ENCODE data around the gene TRMT112.

TRMT112 gene

GRCh38 chr11:64317325-64317960 is at the start of gene TRMT112:
TRMT112 (minus strand) TSS chr11:64317559; CDS start chr11:64317526, 33 bp downstream.
- peak; percentile 85 to 98 for DNase-seq (ENCODE audit: extremely low read depth in 1 of 2, low read depth in 1 of 2)

DNA sequence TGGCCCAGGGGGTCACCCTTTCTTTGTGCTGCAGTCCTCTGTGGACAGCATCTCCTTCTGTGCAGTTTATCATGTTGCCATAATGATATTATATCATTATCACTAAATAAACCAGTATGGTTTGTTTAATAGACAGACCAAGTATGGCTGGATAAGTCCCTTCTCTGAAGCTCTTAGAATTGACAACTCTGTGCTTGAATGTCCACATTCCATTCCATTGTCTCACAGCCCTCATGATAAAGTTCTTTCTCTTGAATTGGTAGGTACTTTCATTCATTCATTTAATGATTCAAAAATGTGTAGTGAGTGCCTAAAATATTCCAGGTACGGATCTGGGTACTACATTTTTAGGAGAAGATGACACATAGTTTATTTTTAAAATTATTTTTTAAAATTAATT is 49.4 kb upstream of the TRMT112 start:
- DNase-seq (ENCODE audit: extremely low read depth in 1 of 2, low read depth in 1 of 2) = no peak

DNA sequence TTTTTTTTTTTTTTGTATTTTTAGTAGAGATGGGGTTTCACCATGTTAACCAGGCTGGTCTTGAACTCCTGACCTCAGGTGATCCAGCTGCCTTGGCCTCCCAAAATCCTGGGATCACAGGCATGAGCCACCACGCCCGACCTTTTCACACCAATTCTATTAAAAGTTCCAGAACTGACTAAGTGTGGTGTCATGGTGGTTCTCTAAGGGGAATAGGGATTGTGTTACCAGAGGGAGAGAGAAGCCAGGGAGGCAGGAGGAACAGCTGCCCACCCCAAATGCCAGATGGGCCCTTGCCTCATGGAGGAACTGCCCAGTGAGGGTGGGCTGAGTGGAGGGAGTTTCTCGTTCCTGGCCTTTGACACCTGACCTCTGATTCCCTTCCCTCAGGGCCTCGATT is 47.6 kb upstream of the TRMT112 start:
- no peak for DNase-seq (ENCODE audit: extremely low read depth in 1 of 2, low read depth in 1 of 2)

- DNase-seq (ENCODE audit: extremely low read depth in 1 of 2, low read depth in 1 of 2) = no peak
These were observed 47.1 kb upstream of the TRMT112 start for GRCh38 chr11:64364435-64364834.

- DNase-seq (ENCODE audit: extremely low read depth in 1 of 2, low read depth in 1 of 2) = no peak
These were observed 45.0 kb upstream of the TRMT112 start for GRCh38 chr11:64362339-64362738.

- no peak for DNase-seq (ENCODE audit: extremely low read depth in 1 of 2, low read depth in 1 of 2)
These were observed 44.3 kb upstream of the TRMT112 start for GRCh38 chr11:64361659-64362058.

DNA sequence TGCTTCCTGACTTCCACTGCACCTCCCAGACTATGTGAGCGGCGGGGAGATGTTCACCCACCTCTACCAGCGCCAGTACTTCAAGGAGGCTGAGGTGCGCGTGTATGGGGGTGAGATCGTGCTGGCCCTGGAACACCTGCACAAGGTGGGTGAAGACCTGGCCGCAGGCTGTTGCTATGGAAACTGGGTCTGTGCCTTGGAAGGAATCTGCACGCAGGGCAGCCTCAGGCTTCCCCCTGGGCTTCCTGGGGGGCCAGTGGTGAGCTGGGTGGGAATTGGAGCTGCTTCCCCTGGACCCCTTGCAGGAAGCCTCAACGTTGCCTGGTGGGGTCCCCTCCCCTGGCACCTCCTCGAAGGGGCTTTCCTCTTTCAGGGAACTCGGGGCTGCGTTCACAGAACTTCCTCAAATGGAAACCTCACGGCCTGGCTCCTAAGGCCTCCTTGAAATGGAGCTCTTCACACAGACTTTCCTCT is 43.1 kb upstream of the TRMT112 start:
- DNase-seq (ENCODE audit: extremely low read depth in 1 of 2, low read depth in 1 of 2) = no peak

GRCh38 chr11:64359712-64360445 is 42.5 kb upstream of the TRMT112 start:
- DNase-seq (ENCODE audit: extremely low read depth in 1 of 2, low read depth in 1 of 2) = no peak

GRCh38 chr11:64358907-64359711 is 41.8 kb upstream of the TRMT112 start, which contains the start of gene RPS6KA4:
RPS6KA4 (plus strand) TSS chr11:64359162; CDS start chr11:64359236, 74 bp downstream.
- DNase-seq (ENCODE audit: extremely low read depth in 1 of 2, low read depth in 1 of 2) = peak in 1 of 2 donors; percentile 23

- DNase-seq (ENCODE audit: extremely low read depth in 1 of 2, low read depth in 1 of 2) = no peak
These were observed 41.2 kb upstream of the TRMT112 start for GRCh38 chr11:64358536-64358906.

DNA sequence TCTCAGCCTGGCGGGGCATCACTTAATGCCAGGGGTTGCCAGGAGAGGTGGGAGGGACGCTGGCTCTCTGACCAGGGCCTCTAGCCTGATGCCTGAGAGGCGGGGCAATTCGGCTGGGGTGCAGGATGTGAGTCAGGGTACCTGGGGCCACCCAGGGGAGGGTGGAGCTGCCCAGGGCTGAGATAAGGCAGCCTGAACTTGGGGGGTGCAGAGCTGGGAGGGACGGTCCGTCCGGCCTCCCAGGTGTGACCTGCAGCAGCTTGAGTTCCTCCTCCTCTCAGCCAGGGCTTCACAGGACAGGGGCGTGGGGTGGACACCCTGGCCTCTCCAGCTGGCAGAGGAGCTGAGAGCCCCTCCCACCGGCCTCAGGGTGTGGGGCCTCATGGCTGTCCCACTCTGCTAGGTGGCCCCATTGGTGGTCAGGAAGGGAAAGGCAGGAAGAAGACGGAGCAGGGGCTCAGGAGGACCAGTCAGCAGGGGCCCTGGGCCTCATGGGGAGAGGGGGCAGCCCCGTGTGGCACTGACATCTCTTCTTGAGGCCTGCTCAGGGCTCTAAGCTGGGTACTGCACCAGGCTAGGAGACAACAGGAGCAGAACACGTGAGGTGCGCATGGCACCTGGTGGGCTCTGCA is 40.7 kb upstream of the TRMT112 start:
- peak in 1 of 2 donors; percentile 60 for DNase-seq (ENCODE audit: extremely low read depth in 1 of 2, low read depth in 1 of 2)

DNA sequence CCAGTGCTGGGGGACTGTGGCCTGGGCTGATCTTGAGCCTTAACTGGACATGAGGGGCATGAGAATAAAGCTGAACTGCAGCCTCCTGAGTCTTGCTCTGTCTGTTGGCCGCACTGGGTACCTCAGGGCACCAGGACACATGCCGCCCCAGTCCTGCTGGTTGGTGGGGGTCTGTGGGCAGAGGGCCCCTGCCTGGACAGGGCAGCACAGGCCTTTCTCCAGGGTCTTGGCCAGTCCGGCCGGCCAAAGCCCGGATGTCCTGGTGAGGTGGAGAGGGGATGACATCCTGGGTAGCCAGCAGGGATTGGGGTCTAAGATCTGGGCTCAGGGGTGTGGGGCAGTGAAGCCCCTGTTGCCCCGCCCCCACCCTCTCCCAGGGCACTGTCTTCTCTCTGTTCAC is 40.1 kb upstream of the TRMT112 start:
- no peak for DNase-seq (ENCODE audit: extremely low read depth in 1 of 2, low read depth in 1 of 2)

GRCh38 chr11:64356498-64357411 is 39.4 kb upstream of the TRMT112 start:
- DNase-seq (ENCODE audit: extremely low read depth in 1 of 2, low read depth in 1 of 2) = peak in 1 of 2 donors; percentile 34

DNA sequence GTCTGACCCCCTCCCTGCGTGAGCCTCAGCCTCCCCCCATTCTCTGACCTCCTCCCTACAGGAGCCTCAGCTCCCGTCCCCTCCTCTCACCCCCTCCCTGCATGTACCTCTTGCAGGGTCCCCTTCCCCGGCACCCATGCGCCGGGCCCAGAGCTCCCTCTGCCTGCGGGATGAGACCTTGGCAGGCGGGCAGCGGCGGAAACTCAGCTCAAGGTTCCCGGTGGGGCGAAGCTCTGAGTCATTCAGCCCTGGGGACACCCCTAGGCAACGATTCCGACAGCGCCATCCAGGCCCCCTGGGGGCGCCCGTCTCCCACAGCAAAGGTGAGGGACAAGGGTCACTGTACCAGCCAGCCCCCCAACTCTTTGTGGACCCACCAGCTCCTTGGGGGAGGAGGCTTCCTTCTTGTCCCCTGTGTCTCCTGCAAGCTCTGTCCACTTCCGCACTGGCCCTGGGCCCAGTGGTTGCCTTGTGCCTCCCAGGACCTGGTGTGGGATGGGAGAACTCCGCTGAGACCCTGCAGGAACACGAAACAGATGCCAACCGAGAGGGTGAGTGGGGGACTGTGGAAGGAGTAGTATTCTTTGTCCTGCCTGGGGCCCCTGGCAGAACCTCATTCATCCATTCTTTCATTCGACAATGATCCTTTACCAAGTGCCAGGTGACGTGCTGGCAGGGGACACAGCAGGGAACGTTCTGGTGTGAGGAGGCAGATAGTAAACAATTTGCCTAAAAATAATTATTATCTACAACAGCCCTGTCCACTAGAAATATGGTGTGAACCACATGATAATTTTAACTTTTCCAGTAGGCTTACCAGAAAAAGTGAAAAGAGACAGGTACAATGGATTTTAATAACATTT is 38.0 kb upstream of the TRMT112 start:
- peak in 1 of 2 donors; percentile 50 for DNase-seq (ENCODE audit: extremely low read depth in 1 of 2, low read depth in 1 of 2)

GRCh38 chr11:64353715-64354506 is 36.6 kb upstream of the TRMT112 start:
- DNase-seq (ENCODE audit: extremely low read depth in 1 of 2, low read depth in 1 of 2) = no peak

DNA sequence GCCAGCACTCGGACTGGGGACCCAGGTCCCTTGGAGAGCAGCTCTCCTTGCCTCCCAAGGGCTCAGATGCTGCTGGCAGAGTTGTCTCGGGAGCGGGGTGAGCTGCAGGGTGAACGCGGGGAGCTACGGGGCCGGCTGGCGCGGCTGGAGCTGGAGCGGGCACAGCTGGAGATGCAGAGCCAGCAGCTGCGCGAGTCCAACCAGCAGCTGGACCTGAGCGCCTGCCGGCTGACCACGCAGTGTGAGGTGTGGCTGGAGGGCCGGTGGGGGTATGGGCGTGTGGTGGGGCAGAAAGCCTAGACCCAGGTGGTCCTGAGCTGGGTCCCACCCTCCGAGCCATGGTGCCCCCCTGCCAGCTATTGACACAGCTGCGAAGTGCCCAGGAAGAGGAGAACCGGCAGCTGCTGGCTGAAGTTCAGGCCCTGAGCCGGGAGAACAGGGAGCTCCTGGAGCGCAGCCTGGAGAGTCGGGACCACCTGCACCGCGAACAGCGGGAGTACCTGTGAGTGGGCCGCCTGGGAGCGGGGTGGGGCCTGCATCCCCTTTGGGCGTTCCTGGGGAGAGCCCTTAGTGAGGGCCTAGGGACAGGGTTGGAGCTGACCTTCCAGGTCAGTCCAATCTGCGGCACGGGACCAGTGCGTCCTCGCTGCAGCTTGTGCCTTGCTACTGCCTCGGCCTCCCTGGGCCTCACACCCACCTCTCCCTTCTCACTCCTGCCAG is 35.8 kb upstream of the TRMT112 start:
- no peak for DNase-seq (ENCODE audit: extremely low read depth in 1 of 2, low read depth in 1 of 2)

Measured in stimulated activated CD8-positive, alpha-beta memory T cell treated with anti-CD3 and anti-CD28 coated beads, Interleukin-7, amount 100 ng/mL, for 48 hours (primary cell).